GM12874 (cell line): ENCODE data around the gene PSMB4.

Experiments
- CTCF ChIP-seq: IDR thresholded peaks from 2 replicates; pipeline ENCODE4 v1.5.1; 2011; ENCODE audit warnings: low read depth, mild to moderate bottlenecking, control low read depth, low read length, moderate library complexity; ENCODE audit not compliant: insufficient read depth

Gene PSMB4

GRCh38 chr1:151408891-151409290, 9.5 kb downstream of the PSMB4 start:
- no peak for TF ChIP-seq CTCF

- no peak for TF ChIP-seq CTCF
These were observed 12.5 kb downstream of the PSMB4 start for GRCh38 chr1:151411884-151412283.

GRCh38 chr1:151416231-151416630, 16.9 kb downstream of the PSMB4 start:
- TF ChIP-seq CTCF = no peak

GRCh38 chr1:151418081-151418480, 18.7 kb downstream of the PSMB4 start:
- TF ChIP-seq CTCF = no peak

GRCh38 chr1:151419819-151420218, 20.4 kb downstream of the PSMB4 start:
- no peak for TF ChIP-seq CTCF

GRCh38 chr1:151425103-151425502, 25.7 kb downstream of the PSMB4 start:
- TF ChIP-seq CTCF = no peak

- no peak for TF ChIP-seq CTCF
These were observed 28.7 kb downstream of the PSMB4 start for GRCh38 chr1:151428068-151428467.

GRCh38 chr1:151435174-151435573, 35.8 kb downstream of the PSMB4 start:
- no peak for TF ChIP-seq CTCF
